ENCODE data around the gene PFDN5.
"Not testable (repeated sequence)": the region's sequence is repeated elsewhere in the genome, so short reads cannot be mapped to it uniquely, and the experiment has no call there.

PFDN5 gene

DNA sequence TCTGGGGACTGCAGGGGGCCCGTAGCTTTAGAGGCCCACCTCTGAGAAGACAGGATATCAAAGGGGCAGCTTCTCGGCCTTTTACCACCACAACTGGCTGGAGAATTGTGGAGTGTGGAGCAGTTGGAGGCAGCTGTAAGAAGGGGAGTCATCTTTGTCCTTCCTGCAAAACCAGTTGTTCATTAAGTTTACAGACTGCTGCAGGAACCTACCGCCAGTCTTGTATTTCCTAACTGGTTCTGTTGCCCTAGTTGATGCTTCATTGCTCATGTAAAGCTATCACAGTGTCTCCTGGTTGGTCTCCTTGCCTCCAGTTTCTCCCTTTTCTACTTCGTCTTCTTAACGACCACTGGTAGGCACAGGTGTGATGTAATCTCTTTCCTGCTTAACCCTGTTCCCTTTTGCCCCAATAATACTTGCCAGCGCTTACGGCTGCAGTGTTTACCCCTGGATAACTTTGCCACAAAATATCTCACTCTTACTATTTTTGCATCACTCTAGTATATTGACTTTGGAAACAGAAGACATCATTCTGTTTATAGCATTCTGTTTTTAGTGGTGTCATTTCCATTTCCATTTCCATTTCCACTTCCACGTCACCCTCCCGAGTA lies 15.3 kb upstream of the PFDN5 start:
- TF ChIP-seq POLR2A (IDR thresholded peaks at IDR 0.05; ENCODE audit: low read depth, low read length) (no peak), TAF1 (IDR thresholded peaks at IDR 0.05; ENCODE audit: low read depth, low read length) (no peak), POLR2AphosphoS5 (IDR thresholded peaks at IDR 0.05; ENCODE audit: low read depth, low read length) (no peak), POU2F2 (IDR thresholded peaks at IDR 0.05; ENCODE audit: low read depth, low read length) (no peak), SPI1 (IDR thresholded peaks at IDR 0.05; ENCODE audit: low read depth, low read length) (no peak), PAX5 (IDR thresholded peaks at IDR 0.05; ENCODE audit: insufficient read depth, low read length, severe bottlenecking) (no peak)
- FAIRE-seq, result no peak
- no peak for DNase-seq (ENCODE audit: insufficient read length, low spot score)

DNA sequence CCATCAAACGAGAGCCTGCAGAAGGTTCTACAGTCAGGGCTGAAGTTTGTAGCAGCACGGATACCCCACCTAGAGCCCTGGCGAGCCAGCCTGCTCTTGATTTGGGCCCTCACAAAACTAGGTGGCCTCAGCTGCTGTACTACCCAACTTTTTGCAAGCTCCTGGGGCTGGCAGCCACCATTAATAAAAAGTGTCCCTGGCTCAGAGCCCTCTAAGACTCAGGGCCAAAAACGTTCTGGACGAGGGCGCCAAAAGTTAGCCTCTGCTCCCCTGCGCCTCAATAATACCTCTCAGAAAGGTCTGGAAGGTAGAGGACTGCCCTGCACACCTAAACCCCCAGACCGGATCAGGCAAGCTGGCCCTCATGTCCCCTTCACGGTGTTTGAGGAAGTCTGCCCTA lies 8.9 kb upstream of the PFDN5 start:
- DNase-seq (ENCODE audit: insufficient read length, low spot score) (no peak), FAIRE-seq (no peak)
- TF ChIP-seq POLR2A (IDR thresholded peaks at IDR 0.05; ENCODE audit: low read depth, low read length), result no peak
- TF ChIP-seq POLR2AphosphoS5 (IDR thresholded peaks at IDR 0.05; ENCODE audit: low read depth, low read length), result no peak
- no peak for TF ChIP-seq TAF1 (IDR thresholded peaks at IDR 0.05; ENCODE audit: low read depth, low read length)
- TF ChIP-seq SPI1 (IDR thresholded peaks at IDR 0.05; ENCODE audit: low read depth, low read length), result no peak
- no peak for TF ChIP-seq POU2F2 (IDR thresholded peaks at IDR 0.05; ENCODE audit: low read depth, low read length)
- no peak for TF ChIP-seq PAX5 (IDR thresholded peaks at IDR 0.05; ENCODE audit: insufficient read depth, low read length, severe bottlenecking)

DNA sequence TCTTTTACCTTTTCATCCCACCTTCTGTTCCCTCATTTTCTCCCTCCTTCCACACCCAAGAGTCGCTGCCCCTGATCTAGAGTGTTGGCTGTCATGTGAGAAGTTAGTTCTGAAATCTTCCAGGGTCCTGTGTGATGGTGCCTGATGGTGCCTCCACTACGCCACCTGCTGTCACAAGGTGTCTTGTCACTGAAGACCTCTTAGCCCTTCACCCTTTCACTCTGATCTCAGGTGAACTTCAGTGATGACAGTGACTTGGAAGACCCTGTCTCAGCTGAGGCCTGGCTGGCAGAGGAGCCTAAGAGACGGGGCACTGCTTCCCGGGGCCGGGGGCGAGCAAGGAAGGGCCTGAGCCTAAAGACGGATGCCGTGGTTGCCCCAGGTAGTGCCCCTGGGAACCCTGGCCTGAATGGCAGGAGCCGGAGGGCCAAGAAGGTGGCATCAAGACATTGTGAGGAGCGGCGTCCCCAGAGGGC lies 7.6 kb upstream of the PFDN5 start:
- peak; percentile 90 for FAIRE-seq

DNA sequence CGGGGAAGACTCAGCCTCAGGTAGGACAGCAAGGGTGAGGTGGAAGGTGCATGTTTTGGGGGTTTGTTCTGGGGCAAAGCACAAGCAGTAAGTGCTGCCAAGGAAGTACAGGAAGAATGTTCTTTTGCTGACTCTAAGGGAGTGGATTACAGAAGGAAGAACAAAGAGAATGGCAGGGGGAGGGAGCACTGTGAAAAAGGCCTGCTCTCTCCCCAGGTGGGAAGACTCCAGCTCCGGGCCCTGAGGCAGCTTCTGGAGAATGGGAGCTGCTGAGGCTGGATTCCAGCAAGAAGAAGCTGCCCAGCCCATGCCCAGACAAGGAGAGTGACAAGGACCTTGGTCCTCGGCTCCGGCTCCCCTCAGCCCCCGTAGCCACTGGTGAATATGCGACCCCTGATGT lies 7.0 kb upstream of the PFDN5 start:
- TF ChIP-seq POLR2A (IDR thresholded peaks at IDR 0.05; ENCODE audit: low read depth, low read length) (no peak), TAF1 (IDR thresholded peaks at IDR 0.05; ENCODE audit: low read depth, low read length) (no peak), PAX5 (IDR thresholded peaks at IDR 0.05; ENCODE audit: insufficient read depth, low read length, severe bottlenecking) (no peak), POU2F2 (IDR thresholded peaks at IDR 0.05; ENCODE audit: low read depth, low read length) (no peak), POLR2AphosphoS5 (IDR thresholded peaks at IDR 0.05; ENCODE audit: low read depth, low read length) (no peak), SPI1 (IDR thresholded peaks at IDR 0.05; ENCODE audit: low read depth, low read length) (no peak)
- DNase-seq (ENCODE audit: insufficient read length, low spot score), result no peak
- no peak for FAIRE-seq

More for the DNA sequence above, 7.6 kb upstream of the PFDN5 start:
- no peak for TF ChIP-seq TAF1 (IDR thresholded peaks at IDR 0.05; ENCODE audit: low read depth, low read length)
- TF ChIP-seq SPI1 (IDR thresholded peaks at IDR 0.05; ENCODE audit: low read depth, low read length), result no peak
- no peak for TF ChIP-seq POLR2AphosphoS5 (IDR thresholded peaks at IDR 0.05; ENCODE audit: low read depth, low read length)
- no peak for TF ChIP-seq POLR2A (IDR thresholded peaks at IDR 0.05; ENCODE audit: low read depth, low read length)
- no peak for TF ChIP-seq PAX5 (IDR thresholded peaks at IDR 0.05; ENCODE audit: insufficient read depth, low read length, severe bottlenecking)
- TF ChIP-seq POU2F2 (IDR thresholded peaks at IDR 0.05; ENCODE audit: low read depth, low read length), result no peak
- peak; percentile 76 for DNase-seq (ENCODE audit: insufficient read length, low spot score)

DNA sequence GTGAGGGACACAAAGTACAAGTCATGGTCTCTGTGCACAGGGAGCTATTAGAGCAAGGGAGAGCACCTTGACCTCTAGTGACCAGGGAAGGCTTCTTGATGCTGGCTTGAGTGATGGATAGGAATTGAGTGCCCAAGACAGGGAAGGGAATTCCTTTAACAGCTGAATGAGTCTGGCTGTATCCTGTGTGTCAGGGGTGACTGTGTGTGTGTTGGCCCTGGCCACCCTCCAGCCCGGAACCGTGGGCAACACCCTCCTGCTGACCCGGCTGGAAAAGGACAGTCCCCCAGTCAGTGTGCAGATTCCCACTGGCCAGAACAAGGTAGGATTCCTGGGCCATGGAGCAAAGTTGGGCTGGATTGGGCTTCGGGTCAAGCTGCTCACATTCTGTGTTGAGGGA lies 5.5 kb upstream of the PFDN5 start:
- no peak for DNase-seq (ENCODE audit: insufficient read length, low spot score)
- TF ChIP-seq POLR2A (IDR thresholded peaks at IDR 0.05; ENCODE audit: low read depth, low read length) (no peak), POU2F2 (IDR thresholded peaks at IDR 0.05; ENCODE audit: low read depth, low read length) (no peak), PAX5 (IDR thresholded peaks at IDR 0.05; ENCODE audit: insufficient read depth, low read length, severe bottlenecking) (no peak), SPI1 (IDR thresholded peaks at IDR 0.05; ENCODE audit: low read depth, low read length) (no peak), TAF1 (IDR thresholded peaks at IDR 0.05; ENCODE audit: low read depth, low read length) (no peak), POLR2AphosphoS5 (IDR thresholded peaks at IDR 0.05; ENCODE audit: low read depth, low read length) (no peak)
- FAIRE-seq, result no peak

DNA sequence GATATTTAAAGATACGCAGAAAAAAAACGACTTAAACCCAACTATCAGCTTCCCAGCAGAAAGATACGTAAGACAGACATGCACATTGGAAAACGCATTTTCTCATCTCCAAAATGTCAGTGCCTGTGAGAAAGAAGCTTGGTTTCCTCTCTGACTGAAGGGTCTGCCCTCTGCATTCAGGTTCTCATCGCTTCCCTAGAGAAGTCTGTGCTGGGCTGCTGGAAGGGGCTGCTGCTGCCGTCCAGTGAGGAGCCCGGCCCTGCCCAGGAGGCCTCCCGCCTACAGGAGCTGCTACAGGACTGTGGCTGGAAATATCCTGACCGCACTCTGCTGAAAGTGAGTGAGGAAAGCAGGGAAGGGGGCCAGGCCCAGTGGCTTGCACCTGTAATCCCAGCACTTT lies 4.7 kb upstream of the PFDN5 start:
- DNase-seq (ENCODE audit: insufficient read length, low spot score) (no peak), FAIRE-seq (no peak)
- TF ChIP-seq SPI1 (IDR thresholded peaks at IDR 0.05; ENCODE audit: low read depth, low read length), result no peak
- no peak for TF ChIP-seq POU2F2 (IDR thresholded peaks at IDR 0.05; ENCODE audit: low read depth, low read length)

DNA sequence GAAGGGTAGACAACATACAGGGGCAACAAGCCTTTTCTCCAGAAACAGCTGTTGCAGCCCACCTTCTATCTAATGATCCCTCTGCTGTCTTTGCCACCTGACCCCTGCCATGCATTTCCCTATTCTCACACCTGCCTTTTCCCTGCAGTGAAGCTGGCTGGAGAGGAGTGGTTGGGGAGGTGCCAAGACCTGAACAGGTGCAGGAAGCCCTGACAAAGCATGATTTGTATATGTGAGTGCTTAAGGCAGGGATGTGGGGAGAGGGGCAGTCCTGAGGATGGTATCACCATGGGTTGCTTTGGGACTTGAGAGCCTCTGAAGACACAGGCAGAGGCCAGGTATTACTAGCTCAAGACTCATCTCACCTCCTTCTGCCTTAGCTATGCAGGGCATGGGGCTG lies 2.9 kb upstream of the PFDN5 start:
- FAIRE-seq (no peak), DNase-seq (ENCODE audit: insufficient read length, low spot score) (no peak)
- TF ChIP-seq POLR2A (IDR thresholded peaks at IDR 0.05; ENCODE audit: low read depth, low read length) (no peak), TAF1 (IDR thresholded peaks at IDR 0.05; ENCODE audit: low read depth, low read length) (no peak), POLR2AphosphoS5 (IDR thresholded peaks at IDR 0.05; ENCODE audit: low read depth, low read length) (no peak), PAX5 (IDR thresholded peaks at IDR 0.05; ENCODE audit: insufficient read depth, low read length, severe bottlenecking) (no peak), SPI1 (IDR thresholded peaks at IDR 0.05; ENCODE audit: low read depth, low read length) (no peak), POU2F2 (IDR thresholded peaks at IDR 0.05; ENCODE audit: low read depth, low read length) (no peak)

DNA sequence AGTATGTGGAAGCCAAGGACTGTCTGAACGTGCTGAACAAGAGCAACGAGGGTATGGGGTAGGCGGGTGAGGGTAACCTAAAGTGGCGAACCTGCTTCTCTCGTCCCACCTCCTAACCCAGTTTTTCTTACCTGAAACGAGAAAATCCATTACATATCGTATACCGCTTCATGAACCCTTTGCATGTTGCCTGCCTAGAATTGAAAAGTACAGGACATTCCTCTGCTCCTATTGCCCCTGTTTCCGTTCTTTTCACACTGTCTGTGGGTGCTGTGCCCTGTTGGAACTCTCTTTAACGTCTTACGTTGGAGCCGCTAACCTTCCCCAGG lies 513 bp downstream of the PFDN5 start:
- no peak for TF ChIP-seq TAF1 (IDR thresholded peaks at IDR 0.05; ENCODE audit: low read depth, low read length)
- TF ChIP-seq SPI1 (IDR thresholded peaks at IDR 0.05; ENCODE audit: low read depth, low read length), result no peak
- TF ChIP-seq POLR2A (IDR thresholded peaks at IDR 0.05; ENCODE audit: low read depth, low read length), result no peak
- TF ChIP-seq POLR2AphosphoS5 (IDR thresholded peaks at IDR 0.05; ENCODE audit: low read depth, low read length), result no peak
- no peak for TF ChIP-seq PAX5 (IDR thresholded peaks at IDR 0.05; ENCODE audit: insufficient read depth, low read length, severe bottlenecking)
- no peak for TF ChIP-seq POU2F2 (IDR thresholded peaks at IDR 0.05; ENCODE audit: low read depth, low read length)
- DNase-seq (ENCODE audit: insufficient read length, low spot score) (no peak), FAIRE-seq (no peak)

DNA sequence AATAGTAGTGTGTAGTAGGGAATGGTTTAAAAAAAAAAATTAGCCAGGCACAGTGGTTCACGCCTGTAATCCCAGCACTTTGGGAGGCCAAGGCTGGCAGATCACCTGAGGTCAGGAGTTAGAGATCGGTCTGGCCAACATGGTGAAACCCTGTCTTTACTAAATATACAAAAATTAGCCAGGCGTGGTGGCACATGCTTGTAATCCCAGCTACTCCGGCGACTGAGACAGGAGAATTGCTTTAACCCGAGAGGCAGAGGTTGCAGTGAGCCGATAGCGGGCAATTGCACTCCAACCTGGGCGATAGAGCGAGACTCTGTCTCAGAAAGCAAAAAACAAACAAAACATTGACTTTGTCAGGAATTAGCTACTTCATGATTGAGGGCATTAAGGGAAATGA lies 1.8 kb downstream of the PFDN5 start:
- not testable (repeated sequence) for FAIRE-seq; DNase-seq (ENCODE audit: insufficient read length, low spot score)

DNA sequence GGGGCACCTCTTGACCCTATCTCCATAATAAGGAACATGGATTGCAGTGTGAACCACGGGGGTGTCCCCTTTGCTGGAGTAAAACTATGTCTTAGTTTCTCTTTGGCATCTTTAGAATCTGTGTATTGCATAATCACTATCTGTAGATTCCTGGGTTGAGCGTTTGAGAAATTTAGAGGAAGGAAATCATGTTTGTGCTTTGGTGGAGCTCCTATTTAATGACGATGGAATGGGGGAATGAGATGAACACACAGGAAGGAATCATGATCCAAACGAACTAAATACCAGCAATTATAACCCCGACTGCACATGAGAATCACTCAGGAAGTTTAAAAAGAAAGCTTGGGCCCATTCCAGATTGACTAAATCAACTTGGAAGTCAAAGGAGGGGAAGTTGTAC lies 2.8 kb downstream of the PFDN5 start:
- FAIRE-seq (no peak), DNase-seq (ENCODE audit: insufficient read length, low spot score) (no peak)
- TF ChIP-seq TAF1 (IDR thresholded peaks at IDR 0.05; ENCODE audit: low read depth, low read length), result no peak
- TF ChIP-seq POU2F2 (IDR thresholded peaks at IDR 0.05; ENCODE audit: low read depth, low read length), result no peak
- no peak for TF ChIP-seq PAX5 (IDR thresholded peaks at IDR 0.05; ENCODE audit: insufficient read depth, low read length, severe bottlenecking)
- TF ChIP-seq POLR2A (IDR thresholded peaks at IDR 0.05; ENCODE audit: low read depth, low read length), result no peak
- no peak for TF ChIP-seq POLR2AphosphoS5 (IDR thresholded peaks at IDR 0.05; ENCODE audit: low read depth, low read length)
- no peak for TF ChIP-seq SPI1 (IDR thresholded peaks at IDR 0.05; ENCODE audit: low read depth, low read length)

All from GM12891 (cell line).